GM21723 (cell line): ENCODE data around the gene GRIN3B.
A peak's percentile ranks its signal among the peaks of the same experiment; 100 is the strongest.

Source experiments
- ATAC-seq: cut with Tn5 transposase; IDR thresholded peaks from one replicate; pipeline ENCODE4 v1.9.1; 2021; ENCODE audit warnings: mild to moderate bottlenecking, moderate library complexity; ENCODE audit not compliant: unreplicated experiment

The GRIN3B gene

GRCh38 chr19:1039646-1040475 lies 39.6 kb downstream of the GRIN3B start, which contains the start of gene ABCA7:
Gene ABCA7, plus strand, starts transcription at chr19:1040107. Its CDS starts 1,255 bp downstream, at chr19:1041362.
- ATAC-seq = peak; percentile 69

GRCh38 chr19:1040476-1041271 lies 40.5 kb downstream of the GRIN3B start:
- ATAC-seq = peak; percentile 40

GRCh38 chr19:1041272-1041834 lies 41.1 kb downstream of the GRIN3B start:
- no peak for ATAC-seq

- ATAC-seq = no peak
These were observed 41.8 kb downstream of the GRIN3B start for GRCh38 chr19:1041835-1042685.

GRCh38 chr19:1042689-1043511 lies 42.7 kb downstream of the GRIN3B start:
- no peak for ATAC-seq

- ATAC-seq = no peak
These were observed 45.0 kb downstream of the GRIN3B start for GRCh38 chr19:1045247-1045603.

GRCh38 chr19:1046117-1046626 lies 46.0 kb downstream of the GRIN3B start:
- no peak for ATAC-seq

- no peak for ATAC-seq
These were observed 46.8 kb downstream of the GRIN3B start for GRCh38 chr19:1046836-1047695.

- ATAC-seq = no peak
These were observed 47.5 kb downstream of the GRIN3B start for GRCh38 chr19:1047696-1048147.

GRCh38 chr19:1049106-1049505 lies 48.9 kb downstream of the GRIN3B start:
- ATAC-seq = no peak

GRCh38 chr19:1049800-1050199 lies 49.6 kb downstream of the GRIN3B start:
- ATAC-seq = no peak

GRCh38 chr19:1050989-1051788 lies 51.0 kb downstream of the GRIN3B start:
- ATAC-seq = no peak

- no peak for ATAC-seq
These were observed 51.6 kb downstream of the GRIN3B start for GRCh38 chr19:1051791-1052190.

GRCh38 chr19:1052349-1052975 lies 52.2 kb downstream of the GRIN3B start:
- ATAC-seq = no peak

GRCh38 chr19:1053176-1054101 lies 53.2 kb downstream of the GRIN3B start:
- no peak for ATAC-seq
